SK-N-SH treated with all-trans-retinoic acid at 6 μM for 48 hours (cell line): ENCODE data around the gene RBM47.
"Not testable (repeated sequence)": the region's sequence is repeated elsewhere in the genome, so short reads cannot be mapped to it uniquely, and the experiment has no call there.

ENCODE experiments used
- ATAC-seq: fragments of 200-7000 bp; cut with Tn5 transposase; 3 replicates; pipeline ENCODE4 v1.9.1; 2020; ENCODE audit warnings: mild to moderate bottlenecking, moderate library complexity
- ARNTL ChIP-seq: fragments of 450-650 bp; formaldehyde crosslinking; IDR thresholded peaks from 2 replicates; pipeline ENCODE4 v1.5.0; 2020; ENCODE audit warnings: low read depth, mild to moderate bottlenecking, moderate library complexity, borderline replicate concordance
- ESRRG ChIP-seq: fragments of 250-450 bp; sonication (Bioruptor Pico); IDR thresholded peaks from 2 replicates; pipeline ENCODE4 v1.6.1; 2021; ENCODE audit warnings: mild to moderate bottlenecking
- GLIS3 ChIP-seq: fragments of 250-450 bp; sonication (Bioruptor Pico); IDR thresholded peaks from 2 replicates; pipeline ENCODE4 v1.5.0; 2020; ENCODE audit warnings: mild to moderate bottlenecking, moderate library complexity
- ISL1 ChIP-seq: fragments of 250-450 bp; sonication (Bioruptor Pico); IDR thresholded peaks from 2 replicates; pipeline ENCODE4 v2.1.2; 2022; ENCODE audit warnings: mild to moderate bottlenecking, moderate library complexity
- OSR1 ChIP-seq: fragments of 250-450 bp; sonication (Bioruptor Pico); IDR thresholded peaks from 2 replicates; pipeline ENCODE4 v1.8.0; 2022; ENCODE audit warnings: moderate library complexity, mild to moderate bottlenecking, inconsistent platforms
- PPARA ChIP-seq: fragments of 250-450 bp; sonication (Bioruptor Pico); IDR thresholded peaks from 2 replicates; pipeline ENCODE4 v1.5.0; 2020; ENCODE audit warnings: mild to moderate bottlenecking, borderline replicate concordance
- RARB ChIP-seq: fragments of 250-450 bp; sonication (Bioruptor Pico); IDR thresholded peaks from 2 replicates; pipeline ENCODE4 v1.8.0; 2021; ENCODE audit warnings: mild to moderate bottlenecking, moderate library complexity
- SNAI2 ChIP-seq: fragments of 250-450 bp; sonication (Bioruptor Pico); IDR thresholded peaks from 2 replicates; pipeline ENCODE4 v1.5.0; 2020; ENCODE audit warnings: mild to moderate bottlenecking, moderate library complexity
- TCF4 ChIP-seq: fragments of 250-450 bp; sonication (Bioruptor Pico); IDR thresholded peaks from 2 replicates; pipeline ENCODE4 v1.8.0; 2021; ENCODE audit warnings: mild to moderate bottlenecking, moderate library complexity, borderline replicate concordance
- TOX ChIP-seq: fragments of 250-450 bp; sonication (Bioruptor Pico); IDR thresholded peaks from 2 replicates; pipeline ENCODE4 v1.8.0; 2021; ENCODE audit warnings: mild to moderate bottlenecking, moderate library complexity, borderline replicate concordance
- ZC3H10 ChIP-seq: fragments of 250-450 bp; sonication (Bioruptor Pico); IDR thresholded peaks from 2 replicates; pipeline ENCODE4 v1.5.1; 2021; ENCODE audit warnings: mild to moderate bottlenecking, moderate library complexity
- ZFP30 ChIP-seq: fragments of 450-650 bp; formaldehyde crosslinking; IDR thresholded peaks from 2 replicates; pipeline ENCODE4 v1.5.0; 2022; ENCODE audit warnings: mild to moderate bottlenecking, moderate library complexity
- ZNF8 ChIP-seq: fragments of 450-650 bp; formaldehyde crosslinking; IDR thresholded peaks from 2 replicates; pipeline ENCODE4 v1.5.0; 2020; ENCODE audit warnings: mild to moderate bottlenecking, moderate library complexity
- TF ChIP-seq, protein P1 (sequence below): fragments of 250-450 bp; sonication (Bioruptor Pico); IDR thresholded peaks from 2 replicates; pipeline ENCODE4 v1.8.0; 2021; ENCODE audit warnings: low read depth, mild to moderate bottlenecking, moderate library complexity, borderline replicate concordance
- TF ChIP-seq, protein P2 (sequence below): fragments of 250-450 bp; sonication (Bioruptor Pico); IDR thresholded peaks from 2 replicates; pipeline ENCODE4 v1.8.0; 2020; ENCODE audit warnings: mild to moderate bottlenecking, moderate library complexity, borderline replicate concordance
- TF ChIP-seq, protein P3 (sequence below): fragments of 250-450 bp; sonication (Bioruptor Pico); IDR thresholded peaks from 2 replicates; pipeline ENCODE4 v1.5.1; 2020; ENCODE audit warnings: low read depth, mild to moderate bottlenecking, moderate library complexity

Gene RBM47

DNA sequence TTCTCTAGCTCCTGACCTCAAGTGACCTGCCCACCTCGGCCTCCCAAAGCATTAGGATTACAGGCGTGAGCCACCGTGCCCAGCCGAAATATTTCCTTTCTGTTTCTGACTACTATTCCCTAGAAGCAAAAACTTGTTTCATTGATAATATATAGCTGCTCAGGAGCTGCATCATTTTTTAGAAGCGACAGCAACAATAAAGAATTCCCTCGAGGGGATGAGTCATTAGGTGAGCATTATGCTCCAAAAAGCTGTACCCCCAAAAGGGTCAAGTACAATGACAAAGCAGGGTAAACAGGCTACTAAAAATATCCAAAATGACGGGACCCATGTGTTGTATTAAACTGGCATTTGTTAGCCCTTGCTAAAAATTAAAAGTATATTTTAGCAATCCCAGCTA lies 67.0 kb downstream of the RBM47 start:
- no peak for ATAC-seq
- TF ChIP-seq, protein P1, sequence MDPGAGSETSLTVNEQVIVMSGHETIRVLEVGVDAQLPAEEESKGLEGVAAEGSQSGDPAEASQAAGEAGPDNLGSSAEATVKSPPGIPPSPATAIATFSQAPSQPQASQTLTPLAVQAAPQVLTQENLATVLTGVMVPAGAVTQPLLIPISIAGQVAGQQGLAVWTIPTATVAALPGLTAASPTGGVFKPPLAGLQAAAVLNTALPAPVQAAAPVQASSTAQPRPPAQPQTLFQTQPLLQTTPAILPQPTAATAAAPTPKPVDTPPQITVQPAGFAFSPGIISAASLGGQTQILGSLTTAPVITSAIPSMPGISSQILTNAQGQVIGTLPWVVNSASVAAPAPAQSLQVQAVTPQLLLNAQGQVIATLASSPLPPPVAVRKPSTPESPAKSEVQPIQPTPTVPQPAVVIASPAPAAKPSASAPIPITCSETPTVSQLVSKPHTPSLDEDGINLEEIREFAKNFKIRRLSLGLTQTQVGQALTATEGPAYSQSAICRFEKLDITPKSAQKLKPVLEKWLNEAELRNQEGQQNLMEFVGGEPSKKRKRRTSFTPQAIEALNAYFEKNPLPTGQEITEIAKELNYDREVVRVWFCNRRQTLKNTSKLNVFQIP (CRISPR knock-in tag), result no peak
- TF ChIP-seq ARNTL (CRISPR knock-in tag), result no peak
- TF ChIP-seq, protein P2, sequence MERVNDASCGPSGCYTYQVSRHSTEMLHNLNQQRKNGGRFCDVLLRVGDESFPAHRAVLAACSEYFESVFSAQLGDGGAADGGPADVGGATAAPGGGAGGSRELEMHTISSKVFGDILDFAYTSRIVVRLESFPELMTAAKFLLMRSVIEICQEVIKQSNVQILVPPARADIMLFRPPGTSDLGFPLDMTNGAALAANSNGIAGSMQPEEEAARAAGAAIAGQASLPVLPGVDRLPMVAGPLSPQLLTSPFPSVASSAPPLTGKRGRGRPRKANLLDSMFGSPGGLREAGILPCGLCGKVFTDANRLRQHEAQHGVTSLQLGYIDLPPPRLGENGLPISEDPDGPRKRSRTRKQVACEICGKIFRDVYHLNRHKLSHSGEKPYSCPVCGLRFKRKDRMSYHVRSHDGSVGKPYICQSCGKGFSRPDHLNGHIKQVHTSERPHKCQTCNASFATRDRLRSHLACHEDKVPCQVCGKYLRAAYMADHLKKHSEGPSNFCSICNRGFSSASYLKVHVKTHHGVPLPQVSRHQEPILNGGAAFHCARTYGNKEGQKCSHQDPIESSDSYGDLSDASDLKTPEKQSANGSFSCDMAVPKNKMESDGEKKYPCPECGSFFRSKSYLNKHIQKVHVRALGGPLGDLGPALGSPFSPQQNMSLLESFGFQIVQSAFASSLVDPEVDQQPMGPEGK (CRISPR knock-in tag), result no peak
- no peak for TF ChIP-seq ESRRG (CRISPR knock-in tag)
- TF ChIP-seq, protein P3, sequence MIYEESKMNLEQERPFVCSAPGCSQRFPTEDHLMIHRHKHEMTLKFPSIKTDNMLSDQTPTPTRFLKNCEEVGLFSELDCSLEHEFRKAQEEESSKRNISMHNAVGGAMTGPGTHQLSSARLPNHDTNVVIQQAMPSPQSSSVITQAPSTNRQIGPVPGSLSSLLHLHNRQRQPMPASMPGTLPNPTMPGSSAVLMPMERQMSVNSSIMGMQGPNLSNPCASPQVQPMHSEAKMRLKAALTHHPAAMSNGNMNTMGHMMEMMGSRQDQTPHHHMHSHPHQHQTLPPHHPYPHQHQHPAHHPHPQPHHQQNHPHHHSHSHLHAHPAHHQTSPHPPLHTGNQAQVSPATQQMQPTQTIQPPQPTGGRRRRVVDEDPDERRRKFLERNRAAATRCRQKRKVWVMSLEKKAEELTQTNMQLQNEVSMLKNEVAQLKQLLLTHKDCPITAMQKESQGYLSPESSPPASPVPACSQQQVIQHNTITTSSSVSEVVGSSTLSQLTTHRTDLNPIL (CRISPR knock-in tag), result no peak
- TF ChIP-seq ZC3H10 (CRISPR knock-in tag), result no peak
- no peak for TF ChIP-seq TOX (CRISPR knock-in tag)
- no peak for TF ChIP-seq GLIS3 (CRISPR knock-in tag)
- no peak for TF ChIP-seq OSR1 (CRISPR knock-in tag)
- TF ChIP-seq TCF4 (CRISPR knock-in tag), result no peak

DNA sequence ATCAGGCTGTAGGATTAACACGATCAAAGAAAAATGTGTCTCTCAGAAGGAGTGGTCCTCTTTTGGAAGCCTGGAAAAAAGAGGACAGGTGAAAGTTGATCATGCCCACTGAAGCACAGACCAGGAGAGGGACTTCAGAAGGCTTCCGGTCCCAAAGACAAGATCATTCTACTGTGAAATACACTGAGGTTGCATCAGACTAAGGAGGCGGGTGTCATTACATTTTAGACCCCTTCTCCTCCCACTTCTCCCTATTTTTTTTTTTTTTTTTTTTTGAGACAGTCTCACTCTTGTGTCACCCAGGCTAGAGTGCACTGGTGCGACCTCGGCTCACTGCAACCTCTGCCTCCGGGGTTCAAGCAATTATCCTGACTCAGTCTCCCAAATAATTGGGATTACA lies 67.5 kb downstream of the RBM47 start:
- TF ChIP-seq ISL1 (CRISPR knock-in tag), result no peak
- TF ChIP-seq SNAI2, result no peak
- no peak for TF ChIP-seq PPARA
- TF ChIP-seq ZNF8 (CRISPR knock-in tag), result no peak
- TF ChIP-seq, protein P1 (CRISPR knock-in tag), result no peak
- TF ChIP-seq, protein P2 (CRISPR knock-in tag), result no peak
- TF ChIP-seq RARB (CRISPR knock-in tag), result no peak
- no peak for ATAC-seq

DNA sequence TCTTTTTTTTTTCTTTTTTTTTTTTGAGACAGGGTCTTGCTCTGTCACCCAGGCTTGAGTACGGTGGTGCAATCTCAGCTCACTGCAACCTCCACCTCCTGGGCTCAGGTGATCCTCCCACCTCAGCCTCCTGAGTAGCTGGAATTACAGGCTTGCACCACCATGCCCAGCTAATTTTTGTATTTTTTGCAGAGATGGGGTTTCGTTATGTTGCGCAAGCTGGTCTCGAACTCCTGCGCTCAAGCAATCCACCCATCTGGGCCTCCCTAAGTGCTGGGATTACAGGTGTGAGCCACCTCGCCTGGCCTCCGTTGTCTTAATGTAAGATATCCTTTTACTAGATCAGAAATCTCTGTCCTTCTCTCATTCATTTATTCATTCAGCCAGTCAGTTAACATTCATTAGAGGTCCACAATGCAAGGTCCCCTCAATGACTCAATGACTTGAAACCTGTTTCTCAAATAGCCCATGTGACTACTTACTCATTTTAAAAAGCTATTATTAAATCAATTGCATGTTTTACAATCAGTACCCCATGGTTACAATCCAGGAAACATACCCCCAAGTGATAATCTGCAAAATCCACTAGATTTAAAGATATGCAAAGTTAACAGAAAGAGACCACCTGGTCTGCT lies 68.0 kb downstream of the RBM47 start:
- ATAC-seq, result not testable (repeated sequence)

DNA sequence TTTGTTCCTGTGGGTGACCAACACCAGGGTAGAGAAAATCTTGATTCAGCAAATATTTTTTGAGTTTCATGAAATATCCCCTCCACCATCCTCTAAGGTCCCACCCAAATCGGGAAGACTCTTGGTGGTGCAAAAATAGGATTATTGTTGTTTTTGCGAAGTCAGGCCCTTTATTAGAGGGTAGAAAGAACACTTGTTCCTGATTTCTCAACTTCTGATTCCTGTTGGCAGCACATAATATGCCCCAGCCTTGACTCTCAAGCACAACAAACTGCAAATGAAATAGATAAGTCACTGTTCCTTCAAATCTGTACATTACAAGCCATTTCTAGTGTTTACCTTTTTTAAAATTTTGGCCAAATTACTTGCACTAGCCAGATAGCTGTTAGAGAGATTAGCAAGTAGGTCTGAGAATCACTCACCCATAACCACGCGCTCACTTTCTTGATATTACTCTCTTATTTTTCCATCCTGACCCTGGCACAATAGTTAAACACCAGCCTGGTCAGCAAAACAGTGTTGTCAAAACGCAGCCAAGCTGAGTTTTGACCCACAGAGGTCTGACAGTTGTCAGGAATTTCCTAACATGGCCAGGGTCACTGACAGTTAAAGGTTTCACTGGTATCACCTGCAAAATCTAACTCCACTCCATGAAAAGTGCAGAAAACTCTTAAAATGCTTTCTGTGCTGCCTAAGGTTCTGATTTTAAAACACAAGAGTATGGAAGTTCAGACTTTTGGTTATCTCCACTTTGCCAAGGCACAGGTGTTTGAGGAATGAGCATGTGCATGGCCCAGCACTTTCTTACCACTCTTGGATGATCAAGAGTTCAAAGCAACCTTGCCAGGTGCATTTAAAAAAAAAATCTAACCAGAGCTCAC lies 69.8 kb downstream of the RBM47 start:
- TF ChIP-seq RARB (CRISPR knock-in tag) (no peak), TCF4 (CRISPR knock-in tag) (no peak), ARNTL (CRISPR knock-in tag) (no peak)
- ATAC-seq, result no peak

DNA sequence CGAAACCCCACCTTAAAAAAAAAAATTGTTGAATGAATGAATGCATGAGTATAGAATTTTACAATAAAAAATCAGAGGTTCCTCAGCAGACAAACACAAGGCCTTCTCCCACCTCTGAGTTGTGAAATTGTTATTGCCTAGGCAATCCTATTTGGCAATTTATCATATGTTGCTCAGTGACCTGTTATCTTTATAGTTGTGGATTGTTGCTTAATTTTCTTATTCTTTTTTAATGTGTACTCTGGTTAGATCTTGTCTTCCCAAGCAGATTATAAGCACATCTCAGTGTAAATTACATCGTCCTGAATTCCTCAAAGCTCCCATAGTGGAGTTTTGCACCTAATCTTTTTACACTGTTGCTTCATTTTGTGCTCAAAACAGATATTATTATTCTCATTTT lies 71.9 kb downstream of the RBM47 start:
- ATAC-seq, result no peak

More for the DNA sequence above, 71.9 kb downstream of the RBM47 start:
- TF ChIP-seq, protein P2 (CRISPR knock-in tag), result no peak
- no peak for TF ChIP-seq ZFP30 (CRISPR knock-in tag)
- TF ChIP-seq OSR1 (CRISPR knock-in tag), result no peak
- no peak for TF ChIP-seq ZC3H10 (CRISPR knock-in tag)
